ENCODE results near the gene PTPRH. TPM values are rescaled to one million over a fixed set of nuclear protein-coding genes. Genes with fewer than 3 reads are reported as not detected.

Gene PTPRH
- polyA plus RNA-seq, 1 donor (not counting 4 experiments of a cell fraction or from before 2014, with no cell fraction given): 0.17 TPM

- TF ChIP-seq EZH2 (IDR thresholded peaks at IDR 0.05; ENCODE audit: low read length): no peak
- TF ChIP-seq, protein P1, sequence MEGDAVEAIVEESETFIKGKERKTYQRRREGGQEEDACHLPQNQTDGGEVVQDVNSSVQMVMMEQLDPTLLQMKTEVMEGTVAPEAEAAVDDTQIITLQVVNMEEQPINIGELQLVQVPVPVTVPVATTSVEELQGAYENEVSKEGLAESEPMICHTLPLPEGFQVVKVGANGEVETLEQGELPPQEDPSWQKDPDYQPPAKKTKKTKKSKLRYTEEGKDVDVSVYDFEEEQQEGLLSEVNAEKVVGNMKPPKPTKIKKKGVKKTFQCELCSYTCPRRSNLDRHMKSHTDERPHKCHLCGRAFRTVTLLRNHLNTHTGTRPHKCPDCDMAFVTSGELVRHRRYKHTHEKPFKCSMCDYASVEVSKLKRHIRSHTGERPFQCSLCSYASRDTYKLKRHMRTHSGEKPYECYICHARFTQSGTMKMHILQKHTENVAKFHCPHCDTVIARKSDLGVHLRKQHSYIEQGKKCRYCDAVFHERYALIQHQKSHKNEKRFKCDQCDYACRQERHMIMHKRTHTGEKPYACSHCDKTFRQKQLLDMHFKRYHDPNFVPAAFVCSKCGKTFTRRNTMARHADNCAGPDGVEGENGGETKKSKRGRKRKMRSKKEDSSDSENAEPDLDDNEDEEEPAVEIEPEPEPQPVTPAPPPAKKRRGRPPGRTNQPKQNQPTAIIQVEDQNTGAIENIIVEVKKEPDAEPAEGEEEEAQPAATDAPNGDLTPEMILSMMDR (optimal IDR thresholded peaks at IDR 0.05 in 1 of 3, IDR thresholded peaks at IDR 0.05 in 1 of 3, conservative IDR thresholded peaks at IDR 0.05 in 1 of 3; ENCODE audit: extremely low read depth in 1 of 3, insufficient read depth in 2 of 3, low read length in 3 of 3): no peak
- FAIRE-seq (no peak), DNase-seq (ENCODE audit: low read depth, low spot score) (no peak)
- dilution Hi-C loops (cut with MboI; ENCODE audit: extremely low pct_ligation_motif_present, low sequenced_read_pairs): no loop called here
- Histone ChIP-seq H3K27me3 (ENCODE audit: control insufficient read depth, extremely low read depth, insufficient read depth, low read length) (no peaks in the 10 kb centered on the region), H3K9me3 (ENCODE audit: control insufficient read depth, low read depth, low read length) (no peaks in the 10 kb centered on the region), H3K4me2 (ENCODE audit: control insufficient read depth, extremely low read depth, insufficient read depth, low read depth, low read length) (peak overlapping the region; percentile 33), H2AFZ (ENCODE audit: control insufficient read depth, low read length) (no peak overlapping the region), H3K4me1 (ENCODE audit: control insufficient read depth, extremely low read depth, insufficient read depth, low read length) (peaks cover 8% of the 10 kb centered on the region), H3K27ac (ENCODE audit: control insufficient read depth, insufficient read depth, low read length) (peak overlapping the region; percentile 89), H3K9me1 (ENCODE audit: control insufficient read depth, extremely low read depth, insufficient read depth, low read length) (no peaks in the 10 kb centered on the region), H4K20me1 (ENCODE audit: control insufficient read depth, extremely low read depth, insufficient read depth, low read length) (no peaks in the 10 kb centered on the region), H3K36me3 (ENCODE audit: control insufficient read depth in 2 of 2, extremely low read depth in 1 of 2, insufficient read depth in 2 of 2, low read length in 2 of 2) (no peaks in the 10 kb centered on the region), H3K9ac (ENCODE audit: control insufficient read depth, extremely low read depth, insufficient read depth, low read length) (peak overlapping the region; percentile 54), H3K79me2 (ENCODE audit: control insufficient read depth, insufficient read depth, low read length) (no peaks in the 10 kb centered on the region), H3K4me3 (ENCODE audit: control insufficient read depth in 2 of 3, extremely low read depth in 1 of 3, insufficient read depth in 2 of 3, low read depth in 1 of 3, low read length in 3 of 3) (peak overlapping the region in 1 of 3 experiments; percentile 16)
Measured at GRCh38 chr19:55188625-55189024, 20.7 kb downstream of the PTPRH start.

DNA sequence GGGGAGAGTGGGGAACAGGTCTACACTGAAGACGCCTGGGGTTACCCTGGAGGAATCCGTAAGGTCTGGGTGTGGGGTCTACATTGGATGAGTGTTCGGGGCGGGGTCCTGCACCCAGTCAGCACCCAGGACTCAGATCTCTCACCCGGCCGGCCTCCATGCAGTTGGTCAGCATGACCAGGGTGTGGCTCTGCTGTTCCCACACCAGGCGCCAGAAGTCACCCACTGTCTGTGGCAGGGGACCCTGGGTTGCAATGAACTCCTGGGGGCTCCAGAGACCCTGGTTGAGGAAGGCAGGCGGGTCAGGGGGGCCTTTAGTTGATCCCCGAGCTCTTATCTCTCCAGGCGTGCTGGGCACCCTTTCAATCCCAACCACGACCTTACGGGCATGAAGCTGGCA is 23.2 kb downstream of the PTPRH start:
- no peak for TF ChIP-seq EZH2 (IDR thresholded peaks at IDR 0.05; ENCODE audit: low read length)
- TF ChIP-seq, protein P1 (optimal IDR thresholded peaks at IDR 0.05 in 1 of 3, IDR thresholded peaks at IDR 0.05 in 1 of 3, conservative IDR thresholded peaks at IDR 0.05 in 1 of 3; ENCODE audit: extremely low read depth in 1 of 3, insufficient read depth in 2 of 3, low read length in 3 of 3): no peak
- dilution Hi-C loops (cut with MboI; ENCODE audit: extremely low pct_ligation_motif_present, low sequenced_read_pairs): no loop called here
- peaks cover 5% of the 10 kb centered on the region for H3K27me3 ChIP-seq (ENCODE audit: control insufficient read depth, extremely low read depth, insufficient read depth, low read length)

More for the DNA sequence above, 23.2 kb downstream of the PTPRH start:
- Histone ChIP-seq H3K36me3 (ENCODE audit: control insufficient read depth in 2 of 2, extremely low read depth in 1 of 2, insufficient read depth in 2 of 2, low read length in 2 of 2) (no peaks in the 10 kb centered on the region), H3K9me3 (ENCODE audit: control insufficient read depth, low read depth, low read length) (no peaks in the 10 kb centered on the region), H3K27ac (ENCODE audit: control insufficient read depth, insufficient read depth, low read length) (no peak overlapping the region), H3K79me2 (ENCODE audit: control insufficient read depth, insufficient read depth, low read length) (no peaks in the 10 kb centered on the region), H4K20me1 (ENCODE audit: control insufficient read depth, extremely low read depth, insufficient read depth, low read length) (no peaks in the 10 kb centered on the region), H3K9ac (ENCODE audit: control insufficient read depth, extremely low read depth, insufficient read depth, low read length) (no peak overlapping the region), H3K9me1 (ENCODE audit: control insufficient read depth, extremely low read depth, insufficient read depth, low read length) (no peaks in the 10 kb centered on the region), H2AFZ (ENCODE audit: control insufficient read depth, low read length) (no peak overlapping the region), H3K4me2 (ENCODE audit: control insufficient read depth, extremely low read depth, insufficient read depth, low read depth, low read length) (no peak overlapping the region), H3K4me1 (ENCODE audit: control insufficient read depth, extremely low read depth, insufficient read depth, low read length) (peaks cover 8% of the 10 kb centered on the region), H3K4me3 (ENCODE audit: control insufficient read depth in 2 of 3, extremely low read depth in 1 of 3, insufficient read depth in 2 of 3, low read depth in 1 of 3, low read length in 3 of 3) (no peak overlapping the region)
- DNase-seq (ENCODE audit: low read depth, low spot score) (no peak), FAIRE-seq (no peak)
